Pons (tissue), 1 donor: Measurements from ENCODE around the gene AIFM3.
"Not testable (repeated sequence)": the region's sequence is repeated elsewhere in the genome, so short reads cannot be mapped to it uniquely, and the experiment has no call there.

Experiments
- DNase-seq: peaks from one replicate; pipeline ENCODE4 v3.0.0-alpha.2; 2016; ENCODE audit warnings: low spot score

Gene AIFM3

DNA sequence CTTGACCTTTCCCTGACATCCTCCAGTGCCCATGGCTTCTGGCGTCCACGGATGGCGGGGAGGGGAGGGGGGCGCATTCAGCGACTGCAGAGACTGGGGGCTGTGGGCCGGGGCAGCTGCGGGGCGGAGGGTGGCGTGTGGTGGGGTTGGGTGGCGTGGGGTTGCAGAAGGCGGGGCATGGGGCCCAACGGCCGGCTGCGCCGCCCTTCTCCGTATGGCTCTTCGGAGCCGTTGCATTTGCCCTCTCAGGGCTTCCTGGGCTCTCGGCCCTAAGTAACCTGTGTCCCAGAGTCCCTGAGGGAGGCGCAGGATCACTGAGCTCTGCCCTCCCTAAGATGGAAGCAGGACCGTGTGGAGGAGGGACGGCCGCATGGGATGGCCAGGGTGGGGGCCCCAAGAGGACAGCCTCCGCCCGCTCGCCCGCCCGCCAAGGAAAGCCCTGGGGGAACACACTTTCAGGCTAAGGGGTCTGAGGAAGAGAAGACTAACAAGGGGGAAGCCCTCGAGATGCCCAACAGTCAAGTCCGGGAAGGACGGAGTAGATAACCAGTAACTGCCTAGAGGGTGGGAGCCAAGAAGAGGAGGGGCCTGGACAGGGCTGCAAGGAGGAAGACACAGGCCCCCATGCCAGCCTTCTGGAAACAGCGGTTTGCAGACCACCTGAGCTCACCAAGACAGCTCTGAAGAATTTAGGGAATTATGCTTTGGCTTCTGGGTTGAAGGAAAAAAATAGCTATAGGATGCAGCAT lies 9.2 kb upstream of the AIFM3 start:
- DNase-seq, result no peak

DNA sequence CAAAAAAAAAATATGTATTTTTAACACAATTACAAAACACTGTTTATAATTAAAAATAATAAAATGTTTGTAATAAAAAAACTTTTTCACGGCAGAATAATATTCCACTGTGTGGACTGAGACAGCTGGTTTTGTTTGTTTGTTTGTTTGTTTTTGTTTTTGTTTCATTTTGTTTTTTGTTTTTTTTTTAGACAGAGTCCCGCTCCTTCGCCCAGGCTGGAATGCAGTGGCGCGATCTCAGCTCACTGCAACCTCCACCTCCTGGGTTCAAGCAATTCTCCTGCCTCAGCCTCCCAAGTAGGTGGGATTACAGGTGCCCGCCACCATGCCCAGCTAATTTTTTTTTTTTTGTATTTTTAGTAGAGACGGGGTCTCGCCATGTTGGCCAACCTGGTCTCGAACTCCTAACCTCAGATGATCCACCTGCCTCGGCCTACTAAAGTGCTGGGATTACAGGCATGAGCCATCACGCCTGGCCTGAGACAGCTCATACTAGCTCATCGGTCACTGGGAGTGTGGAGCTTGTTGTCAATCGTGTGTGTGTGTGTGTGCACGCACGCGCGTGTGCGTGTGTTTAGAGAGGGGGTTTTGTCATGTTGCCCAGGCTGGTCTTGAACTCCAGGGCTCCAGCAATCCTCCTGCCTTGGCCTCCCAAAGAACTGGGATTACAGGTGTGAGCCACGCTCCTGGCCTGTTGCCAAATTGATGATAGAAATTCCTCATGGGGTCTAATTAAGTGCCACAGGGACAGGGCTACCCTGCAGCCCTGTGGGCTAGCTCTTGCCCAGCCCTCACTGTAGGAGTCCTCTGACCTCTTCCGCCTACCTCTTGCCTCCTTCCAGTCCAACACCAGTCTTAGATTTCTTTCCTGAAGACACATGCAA lies 7.2 kb upstream of the AIFM3 start:
- no peak for DNase-seq

DNA sequence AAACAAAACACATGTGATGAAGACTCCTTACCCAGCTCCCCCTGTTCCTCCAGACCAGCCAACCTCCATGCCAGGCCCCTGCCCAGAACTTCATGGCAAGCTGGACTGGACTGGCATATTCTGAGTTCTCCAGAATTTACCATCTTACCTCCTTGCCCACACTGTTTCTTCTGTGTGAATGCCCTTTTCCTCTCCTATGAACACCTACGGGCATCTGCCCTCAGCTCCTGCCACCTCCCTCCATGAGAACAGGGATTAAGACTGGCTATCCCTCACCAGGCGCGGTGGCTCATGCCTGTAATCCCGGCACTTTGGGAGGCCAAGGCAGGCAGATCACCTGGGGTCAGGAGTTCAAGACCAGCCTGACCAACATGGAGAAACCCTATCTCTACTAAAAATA lies 6.4 kb upstream of the AIFM3 start:
- DNase-seq, result no peak

DNA sequence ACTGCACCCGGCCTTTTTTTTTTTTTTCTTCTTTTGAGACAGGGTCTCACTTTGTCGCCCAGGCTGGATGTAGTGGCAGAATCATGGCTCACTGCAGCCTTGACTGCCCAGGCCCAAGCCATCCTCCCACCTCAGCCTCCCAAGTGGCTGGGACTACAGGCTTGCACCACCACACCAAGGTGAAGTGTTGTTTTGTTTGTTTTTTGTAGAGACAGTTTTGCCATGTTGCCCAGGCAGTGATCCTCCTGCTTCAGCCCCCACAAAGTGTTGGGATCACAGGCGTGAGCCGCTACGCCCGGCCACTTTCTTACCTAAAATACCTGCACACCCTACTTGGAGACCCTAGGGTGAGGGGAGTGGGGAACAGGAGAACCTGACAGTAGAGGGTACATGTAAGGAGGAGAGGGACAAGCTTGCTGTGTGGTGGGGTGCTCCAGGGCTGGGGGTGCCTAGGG lies 4.5 kb upstream of the AIFM3 start:
- no peak for DNase-seq

DNA sequence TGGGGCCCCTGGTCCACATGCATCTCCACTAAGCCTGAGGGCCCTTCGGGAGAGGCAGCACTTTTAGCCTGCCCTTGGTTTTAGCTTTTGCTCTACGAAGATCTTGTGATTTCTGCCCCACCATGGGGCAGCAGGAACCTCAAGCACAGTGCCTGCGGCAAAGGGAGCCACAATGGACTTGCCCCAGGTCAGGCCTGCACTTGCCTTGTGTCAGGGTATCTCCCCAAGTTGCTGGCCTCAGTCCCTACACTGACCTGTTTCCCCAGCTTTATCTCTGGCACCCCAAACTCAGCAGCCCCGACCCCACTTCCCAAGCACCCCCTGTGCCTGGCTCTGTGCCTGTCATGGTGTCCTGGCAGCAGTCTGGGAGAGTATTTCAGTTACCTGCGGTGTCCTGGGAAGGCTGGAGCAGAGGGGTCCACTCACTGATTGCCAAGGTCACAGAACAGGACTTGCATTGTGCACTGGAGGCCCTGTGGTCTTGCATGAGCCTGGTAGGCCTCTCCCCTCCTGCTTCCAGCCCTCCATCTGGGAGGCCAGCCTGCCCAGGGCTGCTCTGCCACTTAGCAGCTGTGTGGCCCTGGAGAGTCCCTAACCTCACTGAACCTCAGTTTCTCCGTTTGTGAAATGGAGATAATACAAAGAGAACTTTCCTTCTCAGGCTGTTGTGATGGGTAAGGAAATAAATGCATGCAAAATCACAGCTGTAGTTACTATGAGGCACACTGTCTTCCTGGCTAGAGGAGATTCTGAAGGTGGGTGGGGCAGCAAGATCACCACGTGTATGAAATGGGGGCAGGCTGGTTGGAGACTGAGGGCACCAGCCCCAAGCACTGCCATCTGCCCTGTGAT lies 3.6 kb upstream of the AIFM3 start:
- no peak for DNase-seq

DNA sequence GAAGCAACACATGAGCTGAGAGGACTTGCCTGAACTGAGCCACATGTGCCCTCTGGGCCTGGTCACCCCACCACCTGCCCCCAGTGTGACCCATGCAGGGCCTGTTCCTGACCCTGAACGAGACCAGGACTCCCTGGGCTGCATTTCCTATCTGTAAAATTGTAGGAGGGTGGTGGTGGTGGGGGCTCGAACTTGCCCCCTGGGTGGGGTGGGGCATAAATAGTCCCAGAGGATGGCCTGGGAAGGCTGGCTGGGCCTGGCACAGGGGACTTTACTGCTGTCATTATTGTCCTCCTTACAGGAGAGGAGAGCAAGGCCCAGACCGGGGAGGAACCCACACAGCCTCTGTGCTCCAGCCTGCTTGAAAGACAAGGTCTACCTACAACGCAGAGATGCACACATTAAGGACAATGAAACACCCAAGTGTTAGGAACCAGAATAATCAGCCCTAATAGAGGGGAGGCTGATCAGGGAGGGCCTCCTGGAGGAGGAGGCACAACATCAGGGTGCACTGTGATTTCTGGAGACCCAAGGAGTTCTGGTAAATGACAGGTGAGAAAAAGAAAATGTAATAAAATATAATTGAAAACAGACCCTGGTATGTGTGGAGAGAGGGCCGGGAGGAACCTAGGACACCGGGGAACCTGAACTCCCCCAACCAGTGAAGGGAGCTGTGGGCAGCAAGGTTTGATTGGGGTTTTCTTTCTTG lies 2.8 kb upstream of the AIFM3 start:
- DNase-seq, result no peak

DNA sequence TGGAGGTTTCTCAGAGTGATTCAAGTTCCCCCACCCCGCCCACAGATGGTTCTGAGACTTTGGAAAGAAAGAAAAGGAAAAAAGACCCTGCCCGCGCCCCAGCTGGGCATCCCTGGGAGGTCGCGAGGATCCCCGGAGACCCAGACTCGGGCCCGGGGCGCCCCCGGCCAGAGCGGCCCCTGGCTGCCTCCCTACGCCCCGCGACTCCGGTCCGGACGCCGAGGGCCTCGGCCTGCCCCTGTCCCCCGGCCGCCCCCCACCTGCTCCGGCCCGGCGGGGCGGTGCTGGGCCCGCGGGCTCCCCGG lies 2.3 kb upstream of the AIFM3 start:
- no peak for DNase-seq

DNA sequence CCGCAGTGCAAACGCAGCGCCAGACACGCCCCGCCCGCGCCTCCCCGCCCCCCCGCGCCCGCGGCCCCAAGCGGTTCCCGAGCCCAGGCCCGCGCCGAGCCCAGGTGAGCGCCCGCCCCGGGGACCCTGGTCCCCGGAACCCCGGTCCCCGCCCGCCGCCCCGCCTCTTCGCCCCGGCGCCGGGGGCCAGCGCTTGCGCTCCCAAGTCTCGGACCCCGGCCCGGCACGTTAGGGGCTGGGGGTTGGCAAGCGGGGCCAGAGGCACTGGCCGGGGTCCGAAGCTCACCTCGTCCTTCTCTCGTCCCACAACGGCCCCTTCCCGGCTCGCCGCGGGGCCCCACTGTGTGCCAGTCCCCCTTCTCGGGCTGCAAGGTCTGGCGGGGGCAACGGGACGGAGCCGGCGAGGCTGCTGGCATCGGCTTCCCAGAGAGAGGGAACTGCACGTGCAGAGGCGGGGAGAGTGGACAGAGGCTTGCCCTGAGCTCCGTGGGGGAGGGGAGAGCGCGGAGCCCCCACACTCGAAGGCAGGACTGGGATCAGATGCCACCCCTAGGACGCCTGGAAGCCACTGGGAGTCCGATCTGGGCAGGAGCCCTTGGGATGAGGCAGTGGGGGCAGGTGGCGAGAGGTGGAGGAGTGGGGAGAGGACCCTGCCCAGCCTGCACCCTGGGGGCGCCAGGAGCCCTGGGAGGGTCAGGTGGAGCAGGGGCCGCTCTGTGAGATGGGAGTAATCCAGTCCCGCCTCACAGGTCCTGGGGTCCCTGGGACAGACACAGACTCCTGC lies 1.8 kb upstream of the AIFM3 start:
- DNase-seq, result no peak

DNA sequence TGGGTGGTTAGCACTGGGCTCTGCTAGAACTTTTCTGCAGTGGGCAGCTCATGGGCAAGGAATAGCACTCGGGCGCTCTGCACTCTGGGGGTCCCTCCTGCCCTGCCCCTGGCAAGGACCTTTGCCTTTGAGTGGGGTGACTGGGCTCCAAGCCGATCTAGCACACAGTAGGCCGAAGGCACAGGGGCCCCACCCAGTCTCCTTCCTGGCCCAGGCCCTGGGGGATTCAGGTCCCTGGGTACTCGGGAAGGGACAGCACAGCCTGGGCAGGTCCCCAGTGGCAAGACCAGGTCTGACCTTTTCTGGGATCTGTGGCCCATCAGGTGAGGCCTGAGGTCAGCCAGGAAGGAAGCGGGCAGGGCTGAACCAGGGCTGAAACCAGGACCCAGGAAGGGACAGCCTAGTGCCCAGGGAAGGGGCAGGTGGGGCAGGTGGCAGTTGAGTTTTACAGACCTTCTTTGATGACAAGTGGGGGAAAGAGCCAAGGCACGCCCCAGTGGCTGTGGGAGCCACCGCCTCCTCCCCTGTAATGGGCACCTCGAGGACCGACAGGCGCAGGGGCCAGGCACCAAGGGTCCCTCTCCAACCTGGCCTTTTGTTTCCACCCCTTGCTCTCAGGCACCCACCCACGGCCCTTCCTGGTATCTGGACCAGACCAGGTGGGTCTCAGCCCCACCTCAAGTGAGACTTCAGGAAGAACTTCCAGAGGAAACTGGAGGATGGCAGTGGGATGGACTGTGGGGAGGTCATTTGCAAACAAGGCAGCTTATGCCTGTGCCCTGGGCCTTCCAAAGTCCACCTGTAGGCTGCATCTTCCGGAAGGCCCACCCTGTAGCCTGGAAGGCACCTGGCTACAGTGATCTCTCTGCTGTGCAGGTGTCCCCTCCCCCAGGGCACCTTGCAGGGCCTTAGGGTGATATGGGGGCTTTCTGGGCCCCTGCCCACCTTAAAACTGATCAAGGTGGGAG lies 883 bp upstream of the AIFM3 start:
- DNase-seq, result no peak

DNA sequence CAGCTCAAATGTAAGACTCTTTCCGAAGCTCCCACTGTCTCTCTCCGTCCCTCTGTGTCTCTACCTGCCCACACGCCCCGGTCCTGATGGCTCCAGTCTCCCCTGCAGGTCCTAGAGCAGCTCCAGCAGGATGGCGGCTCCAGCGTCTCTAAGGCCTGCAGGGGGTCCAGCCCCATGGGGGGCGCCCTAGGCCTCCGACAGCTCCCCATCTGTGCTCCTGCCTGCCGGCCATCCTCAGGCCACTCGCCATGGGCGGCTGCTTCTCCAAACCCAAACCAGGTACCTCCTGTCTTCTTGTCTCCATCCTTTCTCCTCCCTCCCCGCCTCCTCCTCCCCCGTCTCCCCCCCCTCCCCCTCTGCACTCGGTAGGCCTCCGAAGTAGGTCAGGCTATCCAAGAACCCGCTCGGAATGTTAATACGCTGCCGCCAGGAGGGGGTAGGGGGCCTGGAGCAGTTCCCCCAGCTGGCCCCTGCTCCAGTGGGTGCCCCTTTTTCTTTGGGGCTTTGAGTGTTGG lies 699 bp downstream of the AIFM3 start:
- no peak for DNase-seq

DNA sequence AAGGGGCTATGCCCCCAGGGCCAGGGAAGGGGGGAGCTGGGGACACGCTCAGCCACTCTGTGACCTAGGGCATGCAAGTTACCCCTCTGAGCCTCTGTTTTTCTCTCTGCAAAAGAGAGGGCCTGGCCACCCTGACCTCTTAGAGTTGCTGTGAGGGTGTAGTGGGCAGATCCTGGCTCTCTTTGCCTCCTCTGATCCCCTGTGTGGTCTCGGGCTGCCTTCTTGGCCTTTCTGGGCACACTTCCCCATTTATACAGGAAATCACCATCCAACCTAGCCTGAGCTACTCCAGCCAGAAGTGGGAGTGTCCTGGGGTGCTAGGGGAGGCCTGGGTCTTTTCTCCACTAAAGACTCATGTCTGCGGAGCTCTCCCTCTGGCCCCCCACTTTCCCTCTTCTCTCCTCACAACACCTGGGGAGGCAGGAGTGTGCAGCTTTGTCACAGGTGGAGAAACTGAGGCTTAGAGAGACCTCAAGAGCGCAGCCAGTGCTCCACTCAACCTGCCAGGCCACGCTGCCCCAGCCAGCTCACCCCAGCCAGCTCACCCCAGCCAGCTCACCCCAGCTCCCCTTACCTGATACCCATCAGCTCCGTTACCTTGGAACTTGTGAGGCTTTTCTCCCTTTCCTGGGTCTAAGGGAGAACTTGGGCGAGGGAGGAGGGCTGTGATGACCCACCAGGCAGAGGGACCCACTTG lies 1.4 kb downstream of the AIFM3 start:
- no peak for DNase-seq

DNA sequence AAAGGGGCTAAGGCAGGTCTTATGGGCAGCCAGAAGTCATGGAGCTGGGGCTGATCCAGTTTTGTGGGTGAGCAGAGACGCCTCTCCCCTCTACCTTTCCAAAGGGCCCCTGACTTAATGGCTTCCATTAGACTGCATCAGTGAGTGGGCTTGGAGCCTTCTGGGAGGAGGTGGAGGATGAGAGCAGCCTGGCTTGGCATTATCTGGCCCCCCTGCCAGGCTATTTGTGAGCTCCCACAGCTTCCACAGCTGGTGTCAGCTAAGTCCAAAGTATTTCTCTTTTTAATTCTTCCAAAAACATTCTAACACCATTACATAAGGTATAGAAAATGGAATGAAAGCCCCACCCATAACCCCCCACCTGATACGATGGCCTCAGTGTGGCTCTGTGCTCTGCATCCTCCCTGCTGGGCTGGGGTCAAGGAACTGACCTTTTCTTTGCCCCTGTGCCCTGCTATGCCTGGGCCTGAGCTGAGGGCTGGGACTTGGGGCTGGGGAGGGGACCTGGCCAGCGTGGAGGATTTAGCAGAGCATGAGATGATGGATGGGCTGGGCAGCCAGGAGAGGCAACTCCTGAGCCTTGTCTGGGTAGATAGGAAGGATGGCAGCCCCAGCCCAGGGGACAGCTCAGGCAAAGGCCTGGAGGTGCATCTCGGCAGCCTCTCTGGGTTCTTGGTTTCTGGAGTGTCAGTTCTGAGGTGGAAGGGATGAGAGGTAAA lies 4.0 kb downstream of the AIFM3 start:
- no peak for DNase-seq

DNA sequence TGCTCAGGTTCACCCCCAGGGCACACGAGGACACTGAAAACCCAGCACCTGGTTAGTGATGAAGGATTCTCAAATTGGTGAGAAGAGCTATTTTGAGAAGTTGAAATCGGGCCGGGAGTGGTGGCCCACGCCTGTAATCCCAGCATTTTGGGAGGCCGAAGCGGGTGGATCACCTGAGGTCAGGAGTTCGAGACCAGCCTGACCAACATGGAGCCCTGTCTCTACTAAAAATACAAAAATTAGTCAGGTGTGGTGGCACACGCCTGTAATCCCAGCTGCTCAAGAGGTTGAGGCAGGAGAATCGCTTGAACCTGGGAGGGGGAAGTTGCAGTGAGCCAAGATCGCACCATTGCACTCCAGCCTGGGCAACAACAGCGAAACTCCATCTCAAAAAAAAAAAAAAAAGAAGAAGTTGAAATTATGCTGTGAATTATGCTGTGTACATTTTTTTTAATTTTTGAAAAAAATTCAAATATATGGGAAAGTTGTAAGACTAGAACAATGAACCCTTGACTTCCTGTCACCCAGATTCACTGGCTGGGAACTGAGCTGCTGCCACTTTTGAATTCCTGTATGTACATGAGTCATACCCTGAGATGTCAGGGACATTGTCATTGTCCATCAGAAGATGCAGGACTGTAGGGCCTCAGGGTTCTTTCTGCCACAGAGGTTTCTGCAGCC lies 5.1 kb downstream of the AIFM3 start:
- DNase-seq, result not testable (repeated sequence)

DNA sequence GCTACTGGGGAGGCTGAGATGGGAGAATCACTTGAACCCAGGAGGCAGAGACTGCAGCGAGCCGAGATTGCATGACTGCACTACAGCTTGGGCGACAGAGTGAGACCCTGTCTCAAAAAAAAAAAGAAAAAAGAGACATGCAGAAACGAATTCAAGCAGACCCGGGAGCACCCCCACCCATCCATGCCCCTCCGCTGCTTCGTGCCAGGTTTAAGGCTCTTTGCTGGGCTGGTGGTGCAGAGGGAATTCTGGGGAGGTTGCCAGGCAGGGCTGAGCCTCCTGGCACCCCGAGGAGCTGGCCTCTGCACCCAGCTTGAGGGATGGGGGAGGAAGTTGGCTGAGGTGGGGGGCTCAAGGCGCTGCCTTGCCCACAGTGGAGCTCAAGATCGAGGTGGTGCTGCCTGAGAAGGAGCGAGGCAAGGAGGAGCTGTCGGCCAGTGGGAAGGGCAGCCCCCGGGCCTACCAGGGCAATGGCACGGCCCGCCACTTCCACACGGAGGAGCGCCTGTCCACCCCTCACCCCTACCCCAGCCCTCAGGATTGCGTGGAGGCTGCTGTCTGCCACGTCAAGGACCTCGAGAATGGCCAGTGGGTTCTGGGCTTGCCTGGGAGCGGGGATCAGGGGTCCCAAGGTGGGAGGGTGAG lies 6.0 kb downstream of the AIFM3 start:
- no peak for DNase-seq

DNA sequence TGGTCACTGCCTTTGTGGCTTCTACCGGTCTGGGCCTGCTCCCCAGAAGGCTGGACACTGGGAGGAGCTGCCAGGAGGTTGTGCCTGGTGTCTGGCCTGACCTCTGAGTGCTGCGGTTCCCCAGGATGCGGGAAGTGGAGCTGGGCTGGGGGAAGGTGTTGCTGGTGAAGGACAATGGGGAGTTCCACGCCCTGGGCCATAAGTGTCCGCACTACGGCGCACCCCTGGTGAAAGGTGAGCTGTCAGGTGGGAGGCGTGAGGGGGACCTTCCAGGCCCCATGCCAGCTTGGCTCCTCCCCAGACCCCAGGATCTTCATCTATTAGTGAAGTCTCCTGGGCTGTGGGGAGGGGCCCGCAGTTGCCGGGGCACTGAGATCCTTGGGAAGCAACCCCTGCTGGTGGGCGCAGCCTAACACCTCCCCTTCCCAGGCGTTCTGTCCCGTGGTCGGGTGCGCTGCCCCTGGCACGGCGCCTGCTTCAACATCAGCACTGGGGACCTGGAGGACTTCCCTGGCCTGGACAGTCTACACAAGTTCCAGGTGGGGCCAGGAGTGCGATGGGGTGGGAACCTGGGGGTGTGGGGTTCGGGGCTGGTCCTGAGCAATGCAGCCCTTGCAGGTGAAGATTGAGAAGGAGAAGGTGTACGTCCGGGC lies 6.7 kb downstream of the AIFM3 start:
- DNase-seq, result no peak

DNA sequence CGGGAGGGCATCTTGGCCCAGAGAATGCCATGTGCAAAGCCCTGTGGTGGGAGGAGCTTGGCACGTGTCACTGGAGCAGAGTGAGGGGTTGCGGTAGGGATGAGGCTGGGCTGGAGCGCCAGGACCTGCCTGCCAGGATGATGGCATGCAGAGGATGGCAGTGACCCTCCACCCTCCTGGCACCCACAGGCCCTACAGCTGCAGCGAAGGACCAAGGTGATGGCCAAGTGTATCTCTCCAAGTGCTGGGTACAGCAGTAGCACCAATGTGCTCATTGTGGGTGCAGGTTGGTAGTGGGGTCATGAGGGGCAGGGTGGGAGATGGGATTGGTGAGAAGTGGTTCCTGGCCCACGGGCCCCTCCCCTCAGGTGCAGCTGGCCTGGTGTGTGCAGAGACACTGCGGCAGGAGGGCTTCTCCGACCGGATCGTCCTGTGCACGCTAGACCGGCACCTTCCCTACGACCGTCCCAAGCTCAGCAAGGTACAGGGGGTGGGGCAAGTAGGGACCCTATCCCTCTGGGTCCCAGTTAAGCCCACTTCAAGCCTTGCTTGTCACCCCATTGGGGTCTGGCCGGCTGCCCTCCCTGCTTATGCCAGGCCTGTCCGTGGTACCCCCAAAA lies 7.4 kb downstream of the AIFM3 start:
- no peak for DNase-seq
